H1 (cell line): Measurements from ENCODE around the gene MTHFS. TPM values are rescaled to one million over a fixed set of nuclear protein-coding genes. Genes with fewer than 3 reads are reported as not detected.

ENCODE experiments used
- ASH2L ChIP-seq: fragments of 200-600, 300-600 bp; sonication (generic); IDR thresholded peaks from one replicate; pipeline ENCODE4 v1.7.1; 2017; ENCODE audit warnings: low read length
- BCL11A ChIP-seq, 2 experiments: IDR thresholded peaks; one replicate each; pipeline ENCODE4 v1.6.1; 2011; ENCODE audit warnings: low read depth in 2 of 2, low read length in 2 of 2, mild to moderate bottlenecking in 2 of 2
- CBX5 ChIP-seq: fragments of 300-800, 300-1000 bp; sonication (generic); IDR thresholded peaks from 2 replicates; pipeline ENCODE4 v1.7.1; 2016; ENCODE audit warnings: antibody characterized with exemption, low read length, low read depth
- CEBPB ChIP-seq: IDR thresholded peaks from 2 replicates; pipeline ENCODE4 v1.6.1; 2012; ENCODE audit warnings: low read depth, low read length
- CREB1 ChIP-seq: IDR thresholded peaks from 2 replicates; pipeline ENCODE4 v1.6.1; 2012; ENCODE audit warnings: inconsistent platforms
- EP300 ChIP-seq, 2 experiments: IDR thresholded peaks; 1 replicate in 1 of 2; 2 replicates in 1 of 2; pipeline ENCODE4 v1.6.1; 2011 to 2012; ENCODE audit warnings: low read depth in 2 of 2, low read length in 2 of 2, mild to moderate bottlenecking in 2 of 2, borderline replicate concordance in 1 of 2, inconsistent platforms in 1 of 2, moderate library complexity in 1 of 2
- FOSL1 ChIP-seq: IDR thresholded peaks from 2 replicates; pipeline ENCODE4 v1.6.1; 2011; ENCODE audit warnings: mild to moderate bottlenecking, low read depth, low read length, moderate library complexity; ENCODE audit not compliant: insufficient read depth
- JUN ChIP-seq: IDR thresholded peaks from 2 replicates; pipeline ENCODE4 v1.6.1; 2011; ENCODE audit warnings: low read depth, mild to moderate bottlenecking, improper control_type of control experiment, low read length
- KDM1A ChIP-seq: fragments of 200-600, 300-600 bp; sonication (generic); IDR thresholded peaks from 2 replicates; pipeline ENCODE4 v1.7.1; 2016; ENCODE audit warnings: mild to moderate bottlenecking, low read length, borderline replicate concordance
- KDM5A ChIP-seq: fragments of 200-600 bp; IDR thresholded peaks from 2 replicates; pipeline ENCODE4 v1.7.1; 2012; ENCODE audit warnings: mild to moderate bottlenecking, low read length, inconsistent platforms, mixed read lengths
- MAFK ChIP-seq: IDR thresholded peaks from 2 replicates; pipeline ENCODE4 v1.6.1; 2012; ENCODE audit warnings: low read depth, mild to moderate bottlenecking, improper control_type of control experiment, low read length
- MAX ChIP-seq: IDR thresholded peaks from 2 replicates; pipeline ENCODE4 v1.6.1; 2012; ENCODE audit warnings: inconsistent platforms
- NANOG ChIP-seq: IDR thresholded peaks from 2 replicates; pipeline ENCODE4 v1.6.1; 2011; ENCODE audit warnings: low read length, low read depth, mild to moderate bottlenecking, inconsistent platforms; ENCODE audit not compliant: insufficient read depth, poor library complexity, severe bottlenecking
- PHF8 ChIP-seq: fragments of 200-600 bp; sonication (generic); conservative IDR thresholded peaks from 2 replicates; pipeline ENCODE4 v1.7.1; 2012; ENCODE audit warnings: low read depth, mild to moderate bottlenecking, inconsistent platforms, low read length, moderate library complexity
- POLR2A ChIP-seq, 2 experiments: IDR thresholded peaks; 1 replicate in 1 of 2; 2 replicates in 1 of 2; pipeline ENCODE4 v1.6.1; 2011; ENCODE audit warnings: low read depth in 2 of 2, low read length in 2 of 2, mild to moderate bottlenecking in 2 of 2; ENCODE audit errors: control extremely low read depth in 1 of 2
- POU5F1 ChIP-seq: IDR thresholded peaks from 2 replicates; pipeline ENCODE4 v1.6.1; 2011; ENCODE audit warnings: low read depth, mild to moderate bottlenecking, low read length, moderate library complexity
- SIN3A ChIP-seq, 2 experiments: IDR thresholded peaks in 1 of 2; conservative IDR thresholded peaks in 1 of 2; 2 replicates each; pipeline ENCODE4 v1.6.1; 2011 to 2012; ENCODE audit warnings: low read length in 2 of 2, improper control_type of control experiment in 1 of 2, low read depth in 1 of 2, mild to moderate bottlenecking in 1 of 2
- SIRT6 ChIP-seq: IDR thresholded peaks from one replicate; pipeline ENCODE4 v1.7.1; 2012; ENCODE audit warnings: low read length, inconsistent platforms
- SIX5 ChIP-seq: IDR thresholded peaks from 2 replicates; pipeline ENCODE4 v1.6.1; 2011; ENCODE audit warnings: mild to moderate bottlenecking, low read depth, low read length
- SRF ChIP-seq: IDR thresholded peaks from 2 replicates; pipeline ENCODE4 v1.6.1; 2011; ENCODE audit warnings: mild to moderate bottlenecking, low read depth, low read length, moderate library complexity
- SUZ12 ChIP-seq: fragments of 200-600 bp; sonication (generic); IDR thresholded peaks from 2 replicates; pipeline ENCODE4 v1.6.1; 2012; ENCODE audit warnings: mild to moderate bottlenecking, inconsistent platforms, low read length, moderate library complexity, mixed read lengths
- USF2 ChIP-seq: IDR thresholded peaks from 2 replicates; pipeline ENCODE4 v1.6.1; 2011; ENCODE audit warnings: low read length, improper control_type of control experiment
- polyA plus RNA-seq, 7 experiments: library from polyadenylated mRNA; depleted of rRNA in 3 of 7; stranded (reverse) in 5 of 7; unstranded in 2 of 7; fragments of >200 nt in 5 of 7; fragments of 200-250 nt in 2 of 7; gene quantifications; 1 replicate in 5 of 7; 2 replicates in 1 of 7; 4 replicates in 1 of 7; pipeline versions ENCODE4 v1.2.1 to v1.2.3, GENCODE V29; 2011 to 2013; ENCODE audit warnings: missing spikeins in 2 of 7, mixed read lengths in 2 of 7
- total RNA-seq: library from RNA; stranded (reverse); fragmentation: NEBNext Ultra II Directional; extraction: Animal tissue kit (Norgen Biotek cat#: 25700); gene quantifications from 2 replicates; pipeline ENCODE4 v1.2.1, GENCODE V29; 2021
- TF ChIP-seq, protein P1 (sequence below): IDR thresholded peaks from 2 replicates; pipeline ENCODE4 v1.6.1; 2012; ENCODE audit warnings: low read length, inconsistent platforms

The MTHFS gene
- total and polyA plus RNA-seq, 2 of the 8 experiments (the other 6 are each of a cell fraction or from before 2014, with no cell fraction given) = 27.3 to 37.2 TPM

GRCh38 chr15:79923515-79924169 lies 26.8 kb upstream of the MTHFS start (continued):
- TF ChIP-seq, protein P1, sequence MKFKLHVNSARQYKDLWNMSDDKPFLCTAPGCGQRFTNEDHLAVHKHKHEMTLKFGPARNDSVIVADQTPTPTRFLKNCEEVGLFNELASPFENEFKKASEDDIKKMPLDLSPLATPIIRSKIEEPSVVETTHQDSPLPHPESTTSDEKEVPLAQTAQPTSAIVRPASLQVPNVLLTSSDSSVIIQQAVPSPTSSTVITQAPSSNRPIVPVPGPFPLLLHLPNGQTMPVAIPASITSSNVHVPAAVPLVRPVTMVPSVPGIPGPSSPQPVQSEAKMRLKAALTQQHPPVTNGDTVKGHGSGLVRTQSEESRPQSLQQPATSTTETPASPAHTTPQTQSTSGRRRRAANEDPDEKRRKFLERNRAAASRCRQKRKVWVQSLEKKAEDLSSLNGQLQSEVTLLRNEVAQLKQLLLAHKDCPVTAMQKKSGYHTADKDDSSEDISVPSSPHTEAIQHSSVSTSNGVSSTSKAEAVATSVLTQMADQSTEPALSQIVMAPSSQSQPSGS = no peak
- TF ChIP-seq KDM5A (no peak; the same call in 1 of the 2 replicates), BCL11A (IDR thresholded peaks at IDR 0.05; ENCODE audit: low read depth in 2 of 2, low read length in 2 of 2) (no peak), SIN3A (conservative IDR thresholded peaks at IDR 0.05 in 1 of 2, IDR thresholded peaks at IDR 0.05 in 1 of 2; ENCODE audit: low read depth in 1 of 2, low read length in 2 of 2) (peak in 1 of 2 experiments; percentile 63; a peak in 1 of 4 replicates), CREB1 (peak; percentile 89), USF2 (no peak), SIX5 (no peak), POLR2A (IDR thresholded peaks at IDR 0.05; ENCODE audit: control extremely low read depth in 1 of 2, low read depth in 2 of 2, low read length in 2 of 2) (peak; percentile 98), ASH2L (peak; percentile 89), PHF8 (peak; percentile 85), SUZ12 (no peak), CEBPB (no peak), KDM1A (no peak), EP300 (IDR thresholded peaks at IDR 0.05; ENCODE audit: borderline replicate concordance in 1 of 2, low read depth in 2 of 2, low read length in 2 of 2) (no peak), POU5F1 (no peak), CBX5 (no peak), MAFK (no peak), MAX (peak; percentile 67), SIRT6 (no peak), SRF (no peak), NANOG (no peak), JUN (no peak), FOSL1 (no peak)
